HUES6 (cell line): Measurements from ENCODE around the gene CAMK2B.

Source experiments
- H3K27ac ChIP-seq: 2 replicates; pipeline ENCODE4 v1.7.0; 2013; ENCODE audit warnings: low read depth, mild to moderate bottlenecking, low read length, inconsistent platforms
- H3K27me3 ChIP-seq: 2 replicates; pipeline ENCODE4 v1.6.1; 2013; ENCODE audit warnings: low read length; ENCODE audit not compliant: control insufficient read depth, insufficient read depth
- H3K36me3 ChIP-seq: 2 replicates; pipeline ENCODE4 v1.6.1; 2013; ENCODE audit warnings: low read length; ENCODE audit not compliant: control insufficient read depth, insufficient read depth
- H3K4me1 ChIP-seq: 2 replicates; pipeline ENCODE4 v1.6.1; 2013; ENCODE audit warnings: low read length; ENCODE audit not compliant: control insufficient read depth, insufficient read depth
- H3K4me3 ChIP-seq: 2 replicates; pipeline ENCODE4 v1.5.1; 2013; ENCODE audit warnings: low read depth, low read length
- H3K9ac ChIP-seq: one replicate; pipeline ENCODE4 v1.6.1; 2013; ENCODE audit warnings: mild to moderate bottlenecking, low read length
- H3K9me3 ChIP-seq: 2 replicates; pipeline ENCODE4 v1.6.1; 2013; ENCODE audit warnings: low read depth, low read length; ENCODE audit not compliant: control insufficient read depth, insufficient read depth

Gene CAMK2B

DNA sequence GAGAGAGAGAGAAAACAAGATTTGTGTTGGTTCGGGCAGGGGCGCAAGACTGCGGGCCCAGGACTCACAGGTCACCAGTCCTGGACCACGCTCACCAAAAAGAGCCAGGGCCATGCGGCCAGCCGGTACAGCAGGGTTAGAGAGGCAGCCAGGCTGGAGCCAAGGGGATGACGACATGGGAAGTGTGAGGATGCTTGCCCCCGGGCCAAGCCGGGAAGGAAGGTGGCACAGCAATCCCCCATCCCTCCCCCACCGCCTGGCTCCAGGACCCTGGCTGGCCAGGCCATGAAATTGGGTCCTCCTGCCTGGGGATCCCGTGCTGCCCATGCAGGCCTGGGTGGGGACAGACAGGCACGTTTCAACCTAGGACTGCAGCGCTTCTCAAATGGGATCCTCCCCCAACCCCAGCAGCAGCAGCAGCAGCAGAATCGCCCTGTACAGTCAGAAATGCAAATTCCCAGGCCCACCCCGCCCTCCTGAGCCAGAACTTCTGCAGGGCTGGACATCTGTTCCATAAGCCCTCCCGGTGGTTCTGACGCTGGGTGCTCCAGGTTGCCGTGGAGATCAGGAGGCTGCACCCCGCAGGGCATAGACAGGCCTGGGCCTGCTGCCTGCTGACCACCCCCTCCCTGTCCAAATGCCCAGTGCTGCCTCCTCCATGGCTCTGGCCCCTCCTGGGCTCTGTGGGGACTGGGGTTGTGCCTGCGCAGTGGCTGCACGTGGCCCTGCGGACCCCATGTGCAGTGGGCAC lies 89.6 kb downstream of the CAMK2B start:
- Histone ChIP-seq H3K36me3 (no peaks in the 10 kb centered on the region), H3K9me3 (no peaks in the 10 kb centered on the region), H3K27ac (no peak overlapping the region), H3K4me1 (peaks cover 9% of the 10 kb centered on the region; the same call in 1 of the 2 replicates), H3K9ac (no peak overlapping the region), H3K27me3 (no peaks in the 10 kb centered on the region), H3K4me3 (no peak overlapping the region)

DNA sequence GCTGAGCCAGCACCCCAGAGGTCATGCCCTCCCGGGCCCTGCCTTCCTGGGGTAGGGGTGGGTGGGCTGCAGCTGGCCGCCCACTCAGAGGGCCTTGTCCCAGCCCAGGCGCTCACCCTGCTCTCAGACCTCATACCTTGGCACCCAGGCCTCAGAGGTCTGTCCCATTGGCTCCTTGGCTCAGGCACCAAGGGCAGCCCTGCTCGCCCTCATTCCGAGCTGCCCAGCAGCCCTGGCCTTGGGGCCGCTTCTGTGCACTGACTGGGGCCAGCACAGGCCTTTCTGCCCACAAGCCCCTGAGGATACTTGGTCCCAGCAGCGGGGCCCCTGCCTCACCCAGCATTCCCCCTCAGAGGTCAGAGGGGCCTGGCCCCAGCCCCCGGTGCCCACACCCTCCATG lies 90.3 kb downstream of the CAMK2B start:
- H3K9ac ChIP-seq = no peak overlapping the region
- no peaks in the 10 kb centered on the region for H3K27me3 ChIP-seq
- H3K27ac ChIP-seq = no peak overlapping the region
- H3K36me3 ChIP-seq = no peaks in the 10 kb centered on the region
- H3K4me3 ChIP-seq = no peak overlapping the region
- H3K9me3 ChIP-seq = no peaks in the 10 kb centered on the region
- H3K4me1 ChIP-seq = peaks cover 8% of the 10 kb centered on the region; the same call in 1 of the 2 replicates

DNA sequence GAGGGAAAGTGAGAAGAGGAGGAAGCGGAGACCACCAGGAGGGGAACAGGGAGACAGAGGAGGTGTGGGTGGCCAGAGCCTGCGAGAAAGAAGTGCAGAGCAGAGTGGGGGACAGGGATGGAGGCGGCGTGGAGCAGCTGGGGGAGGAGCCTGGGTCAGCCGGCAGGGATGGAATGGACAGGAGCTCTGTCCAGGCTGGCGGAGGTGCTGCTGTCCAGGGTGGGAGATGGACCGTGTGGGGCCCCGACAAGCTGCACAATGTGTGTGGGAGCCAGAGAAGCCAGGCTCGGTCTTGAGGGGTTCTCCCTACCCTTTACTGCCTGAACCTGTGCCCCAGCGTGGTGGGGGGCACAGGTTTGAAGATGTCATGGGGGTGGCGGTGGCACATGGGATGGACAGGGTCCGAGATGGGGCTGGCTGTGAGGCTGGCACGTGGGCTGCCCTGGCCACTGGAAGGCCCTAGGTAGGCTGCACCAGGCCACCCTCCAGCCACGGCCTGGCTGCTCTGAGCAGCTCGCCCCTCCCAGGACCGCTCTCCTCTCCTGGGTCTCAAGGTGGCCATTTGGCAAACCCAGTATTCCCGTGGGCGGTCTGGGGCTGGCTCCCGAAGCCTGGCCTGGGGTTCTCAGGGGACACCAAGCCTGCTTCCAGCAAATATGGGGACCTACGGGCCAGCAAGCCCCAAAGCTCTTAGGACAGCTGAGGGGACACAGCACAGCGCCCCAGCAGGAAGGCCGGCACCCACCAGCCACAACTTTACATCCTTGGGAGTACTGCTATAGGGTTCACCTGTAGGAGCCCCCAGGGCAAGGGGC lies 92.3 kb downstream of the CAMK2B start:
- no peak overlapping the region for H3K9ac ChIP-seq

DNA sequence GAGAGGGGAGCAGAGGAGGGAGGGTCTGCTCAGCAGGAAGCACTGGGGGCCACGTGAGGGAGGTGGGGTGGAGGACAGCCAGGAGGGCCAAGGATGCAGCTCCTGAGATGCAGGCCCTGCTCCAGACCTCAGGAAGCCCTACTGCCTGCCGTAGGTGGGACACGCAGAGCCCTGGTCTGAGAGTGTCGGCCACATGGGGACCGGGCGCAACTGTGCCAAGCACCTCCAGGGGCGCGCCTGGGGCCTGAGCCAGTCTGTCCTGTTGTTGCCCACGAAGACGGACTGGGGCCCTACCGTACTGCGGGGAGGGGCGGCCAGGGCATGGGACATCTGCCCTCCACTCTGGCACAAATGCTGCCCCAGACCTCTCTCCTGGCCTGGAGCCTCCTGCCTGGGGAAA lies 93.0 kb downstream of the CAMK2B start:
- H3K27me3 ChIP-seq = no peaks in the 10 kb centered on the region
- no peak overlapping the region for H3K9ac ChIP-seq
- H3K36me3 ChIP-seq = no peaks in the 10 kb centered on the region
- H3K9me3 ChIP-seq = no peaks in the 10 kb centered on the region
- no peak overlapping the region for H3K27ac ChIP-seq
- H3K4me1 ChIP-seq = peaks cover 8% of the 10 kb centered on the region; the same call in 1 of the 2 replicates
- no peak overlapping the region for H3K4me3 ChIP-seq

More for the DNA sequence above, 92.3 kb downstream of the CAMK2B start:
- H3K9me3 ChIP-seq = no peaks in the 10 kb centered on the region
- H3K4me3 ChIP-seq = no peak overlapping the region
- no peak overlapping the region for H3K27ac ChIP-seq
- H3K4me1 ChIP-seq = peaks cover 8% of the 10 kb centered on the region; the same call in 1 of the 2 replicates
- H3K27me3 ChIP-seq = no peaks in the 10 kb centered on the region
- no peaks in the 10 kb centered on the region for H3K36me3 ChIP-seq

DNA sequence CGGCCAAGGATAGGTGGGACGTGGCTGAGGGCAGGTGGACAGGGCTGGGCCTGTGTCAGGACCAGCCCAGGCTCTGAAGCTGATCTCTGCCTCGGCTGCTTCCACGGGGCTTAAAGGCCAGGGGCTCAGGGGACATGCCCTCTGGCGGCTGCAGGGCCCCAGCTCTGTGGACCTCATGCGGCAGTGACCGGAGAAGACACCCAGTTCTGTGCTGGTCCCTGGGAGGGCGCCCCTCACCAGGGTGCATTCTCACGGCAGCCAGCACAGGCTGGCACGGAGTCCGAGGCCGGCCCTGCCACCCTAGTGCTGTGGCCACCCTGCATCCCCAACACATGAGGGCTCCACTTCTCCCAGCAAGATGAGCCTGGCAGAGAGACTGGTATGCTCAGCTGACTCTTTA lies 94.3 kb downstream of the CAMK2B start:
- Histone ChIP-seq H3K9ac (no peak overlapping the region), H3K9me3 (no peaks in the 10 kb centered on the region), H3K27ac (no peak overlapping the region), H3K27me3 (no peaks in the 10 kb centered on the region), H3K4me3 (no peak overlapping the region), H3K36me3 (no peaks in the 10 kb centered on the region), H3K4me1 (peaks cover under 1% of the 10 kb centered on the region; the same call in 1 of the 2 replicates)

DNA sequence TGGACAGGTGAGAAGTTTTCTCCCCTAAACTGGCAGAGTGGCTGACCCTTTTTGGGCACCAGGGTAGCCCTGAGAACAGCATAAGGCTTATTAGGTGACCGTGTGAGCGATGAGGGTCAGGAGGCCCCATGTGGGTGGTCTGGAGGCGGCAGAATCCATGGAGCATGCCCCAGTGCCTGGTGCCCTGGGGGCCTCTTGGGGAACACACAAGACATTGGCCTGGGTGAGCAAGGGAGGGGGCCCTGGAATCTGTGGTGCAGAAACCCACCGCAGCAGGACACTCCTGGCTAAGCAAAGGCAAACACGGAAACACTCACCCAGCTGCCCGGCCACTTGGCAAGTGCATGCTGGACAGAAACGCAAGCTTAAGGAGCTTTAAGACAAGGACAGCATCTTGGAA lies 95.1 kb downstream of the CAMK2B start:
- no peaks in the 10 kb centered on the region for H3K9me3 ChIP-seq
- H3K27ac ChIP-seq = no peak overlapping the region
- H3K4me3 ChIP-seq = no peak overlapping the region
- no peak overlapping the region for H3K9ac ChIP-seq
- H3K4me1 ChIP-seq = no peaks in the 10 kb centered on the region
- H3K36me3 ChIP-seq = no peaks in the 10 kb centered on the region
- H3K27me3 ChIP-seq = no peaks in the 10 kb centered on the region

DNA sequence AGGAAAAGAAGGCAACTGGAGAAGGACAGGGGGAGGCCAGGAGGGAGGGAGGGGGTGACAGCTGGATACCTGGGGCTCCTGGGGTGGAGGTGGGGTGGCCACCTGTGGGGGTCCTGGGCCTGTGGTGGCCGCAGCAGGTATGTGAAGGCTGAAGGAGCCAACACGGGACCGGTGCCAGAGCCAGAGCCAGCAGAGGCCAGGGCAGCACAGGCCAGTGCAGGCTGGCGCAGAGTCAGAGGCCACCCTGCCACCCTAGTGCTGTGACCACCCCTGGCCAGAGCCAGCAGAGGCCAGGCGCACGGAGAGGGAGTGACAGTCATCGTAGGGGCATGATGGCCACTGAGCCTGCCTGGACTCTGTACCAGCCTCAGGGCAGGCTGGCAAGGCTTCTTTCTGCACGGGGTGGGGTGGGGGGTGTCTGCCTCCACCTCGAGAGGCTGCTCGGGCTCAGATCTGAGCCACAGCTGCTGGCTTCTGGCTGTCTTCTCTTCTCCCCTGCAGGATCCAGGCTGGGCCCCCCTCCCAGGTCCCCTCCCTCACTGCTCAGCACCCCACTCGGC lies 95.8 kb downstream of the CAMK2B start:
- H3K36me3 ChIP-seq = no peaks in the 10 kb centered on the region
- peaks cover 3% of the 10 kb centered on the region; the same call in 1 of the 2 replicates for H3K4me1 ChIP-seq
- H3K9me3 ChIP-seq = no peaks in the 10 kb centered on the region
- no peak overlapping the region for H3K27ac ChIP-seq
- H3K9ac ChIP-seq = no peak overlapping the region
- H3K27me3 ChIP-seq = no peaks in the 10 kb centered on the region
- H3K4me3 ChIP-seq = no peak overlapping the region

DNA sequence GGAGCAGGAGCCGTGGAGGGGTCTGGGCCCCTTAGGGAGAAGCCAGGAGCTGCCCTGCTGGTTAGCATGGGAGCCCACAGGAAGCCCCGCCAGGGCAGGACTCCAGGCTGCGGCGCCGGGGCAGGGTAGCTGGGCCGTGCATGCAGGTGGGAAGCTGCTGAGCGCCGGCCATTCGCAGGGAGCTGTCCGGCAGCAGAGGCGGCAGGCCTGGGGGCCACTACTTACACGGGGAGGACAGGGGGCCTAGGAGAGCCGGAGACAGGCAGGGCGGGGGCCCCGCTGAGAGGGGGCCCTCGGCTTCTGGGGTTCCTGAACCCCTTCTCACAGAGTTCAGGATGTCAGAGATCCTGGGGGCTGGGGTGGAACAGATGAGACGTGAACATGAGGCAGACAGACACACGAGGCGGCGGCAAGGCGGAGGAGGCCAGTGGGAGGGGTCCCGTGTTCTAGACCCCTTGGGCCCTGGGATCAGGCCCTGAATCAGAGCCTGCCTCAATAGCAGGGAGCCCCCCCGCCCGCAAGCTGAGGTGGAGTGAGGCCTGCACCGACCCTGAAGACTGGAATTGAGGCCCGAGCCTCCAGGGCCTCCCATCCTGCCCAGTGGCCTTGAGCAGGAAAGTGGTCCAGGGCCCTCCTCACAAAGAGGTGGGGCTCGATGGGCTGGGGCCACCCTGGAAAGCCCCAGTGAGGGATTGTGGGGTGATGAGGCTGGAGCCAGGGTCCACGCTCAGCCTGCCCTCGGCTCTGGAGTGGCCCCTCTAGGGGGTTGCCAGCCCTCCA lies 96.6 kb downstream of the CAMK2B start:
- Histone ChIP-seq H3K4me3 (no peak overlapping the region), H3K27ac (no peak overlapping the region), H3K36me3 (no peaks in the 10 kb centered on the region), H3K9ac (no peak overlapping the region), H3K9me3 (no peaks in the 10 kb centered on the region), H3K4me1 (peaks cover 11% of the 10 kb centered on the region), H3K27me3 (no peaks in the 10 kb centered on the region)

DNA sequence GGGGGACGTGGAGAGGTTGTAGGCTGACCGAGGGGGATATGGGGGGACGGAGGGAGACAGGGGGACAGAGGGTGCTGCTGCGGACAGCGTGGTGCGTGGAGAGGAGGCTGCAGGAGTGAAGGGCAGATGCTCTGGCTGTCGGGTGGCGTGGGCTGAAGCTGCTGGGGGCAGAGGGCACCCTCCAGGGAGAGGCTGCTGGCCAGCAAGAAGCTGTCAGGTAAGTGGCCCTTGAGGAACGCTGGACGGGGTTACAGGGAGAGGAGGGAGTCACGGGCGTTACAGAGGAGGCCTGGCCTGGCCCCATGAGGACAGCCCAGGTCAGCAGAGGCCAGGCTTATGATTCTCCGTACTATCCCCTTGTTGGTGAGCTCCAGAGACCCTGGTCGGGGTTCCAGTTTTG lies 97.5 kb downstream of the CAMK2B start:
- H3K4me1 ChIP-seq = peaks cover 19% of the 10 kb centered on the region
- no peak overlapping the region for H3K9ac ChIP-seq
- H3K9me3 ChIP-seq = no peaks in the 10 kb centered on the region
- H3K27me3 ChIP-seq = no peaks in the 10 kb centered on the region
- H3K4me3 ChIP-seq = no peak overlapping the region
- H3K36me3 ChIP-seq = no peaks in the 10 kb centered on the region
- no peak overlapping the region for H3K27ac ChIP-seq

DNA sequence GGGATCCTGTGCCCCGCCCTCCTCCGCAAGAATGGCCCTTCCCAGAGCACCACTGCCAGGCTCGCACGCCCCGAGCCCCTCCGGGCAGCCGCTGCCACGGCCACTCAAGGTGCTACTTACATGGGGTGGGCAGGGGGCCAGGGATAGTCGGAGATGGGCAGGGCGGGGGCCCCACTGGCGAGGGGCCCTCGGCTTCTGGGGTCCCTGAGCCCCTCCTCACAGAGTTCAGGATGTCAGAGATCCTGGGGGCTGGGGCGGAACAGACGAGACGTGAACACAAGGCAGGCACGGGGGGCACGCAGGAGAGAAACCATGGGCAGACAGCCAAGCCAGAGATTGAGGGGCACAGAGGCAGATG lies 99.0 kb downstream of the CAMK2B start:
- no peaks in the 10 kb centered on the region for H3K36me3 ChIP-seq
- H3K4me1 ChIP-seq = peaks cover 21% of the 10 kb centered on the region
- H3K27ac ChIP-seq = no peak overlapping the region
- H3K4me3 ChIP-seq = no peak overlapping the region
- no peaks in the 10 kb centered on the region for H3K27me3 ChIP-seq
- no peaks in the 10 kb centered on the region for H3K9me3 ChIP-seq
- no peak overlapping the region for H3K9ac ChIP-seq
